GM23338 (cell line): ENCODE data around the gene PCSK5.

ENCODE experiments used
- CTCF ChIP-seq, 2 experiments: fragments of 200-600 bp in 1 of 2; sonication (generic) in 1 of 2; conservative IDR thresholded peaks; 2 replicates each; pipeline versions ENCODE4 v1.5.1 to v1.6.1; 2016 to 2017; ENCODE audit warnings: antibody characterized with exemption in 2 of 2, low read depth in 2 of 2, mild to moderate bottlenecking in 2 of 2, moderate library complexity in 1 of 2
- REST ChIP-seq: IDR thresholded peaks from one replicate; pipeline ENCODE4 v1.6.1; 2018; ENCODE audit warnings: antibody characterized with exemption; ENCODE audit not compliant: unreplicated experiment

- TF ChIP-seq CTCF (conservative IDR thresholded peaks at IDR 0.05; ENCODE audit: low read depth in 2 of 2) (no peak), REST (no peak)
These were observed 304.4 kb downstream of the PCSK5 start for GRCh38 chr9:76194896-76195295.
